Keratinocyte (primary cell): Measurements from ENCODE around the gene DST. TPM values are rescaled to one million over a fixed set of nuclear protein-coding genes. Genes with fewer than 3 reads are reported as not detected.
A peak's percentile ranks its signal among the peaks of the same experiment; 100 is the strongest.

Experiments
- DNase-seq: peaks from one replicate; pipeline ENCODE4 v3.0.0-alpha.2; 2011; ENCODE audit warnings: low read depth, missing footprints, low spot score
- FAIRE-seq: peaks from 2 replicates; lab custom pipeline; 2011; peaks lifted over from hg19 to GRCh38; lab: Jason Lieb, UNC
- H2AFZ ChIP-seq: 2 replicates; pipeline ENCODE4 v1.6.0; 2012; ENCODE audit warnings: low read length, control low read depth, inconsistent platforms; ENCODE audit not compliant: control insufficient read depth
- H3K27ac ChIP-seq: 2 replicates; pipeline ENCODE4 v1.5.1; 2011; ENCODE audit warnings: low read length; ENCODE audit not compliant: control insufficient read depth, insufficient read depth
- H3K27me3 ChIP-seq: 3 replicates; pipeline ENCODE4 v1.6.0; 2011; ENCODE audit warnings: low read length; ENCODE audit not compliant: control insufficient read depth, insufficient read depth; ENCODE audit errors: extremely low read depth
- H3K36me3 ChIP-seq, 2 experiments: 2 replicates in 1 of 2; 3 replicates in 1 of 2; pipeline ENCODE4 v1.5.1; 2011; ENCODE audit warnings: low read length in 2 of 2, mild to moderate bottlenecking in 1 of 2; ENCODE audit not compliant: control insufficient read depth in 2 of 2, insufficient read depth in 2 of 2; ENCODE audit errors: extremely low read depth in 1 of 2
- H3K4me1 ChIP-seq: 3 replicates; pipeline ENCODE4 v1.5.1; 2011; ENCODE audit warnings: low read length; ENCODE audit not compliant: control insufficient read depth, insufficient read depth; ENCODE audit errors: extremely low read depth
- H3K4me2 ChIP-seq: 3 replicates; pipeline ENCODE4 v1.6.0; 2011; ENCODE audit warnings: low read depth, low read length; ENCODE audit not compliant: control insufficient read depth, insufficient read depth; ENCODE audit errors: extremely low read depth
- H3K4me3 ChIP-seq, 3 experiments: fragments of 200-600 bp in 1 of 3; sonication (generic) in 1 of 3; 2 replicates in 2 of 3; 3 replicates in 1 of 3; pipeline ENCODE4 v1.5.1; 2011 to 2016; ENCODE audit warnings: low read length in 3 of 3, mild to moderate bottlenecking in 3 of 3, control low read depth in 2 of 3, inconsistent platforms in 1 of 3, low read depth in 1 of 3, mixed read lengths in 1 of 3, mixed run types in 1 of 3, moderate library complexity in 1 of 3; ENCODE audit not compliant: control insufficient read depth in 2 of 3, insufficient read depth in 2 of 3; ENCODE audit errors: extremely low read depth in 1 of 3
- H3K79me2 ChIP-seq: 2 replicates; pipeline ENCODE4 v1.6.0; 2012; ENCODE audit warnings: low read length; ENCODE audit not compliant: control insufficient read depth, insufficient read depth
- H3K9ac ChIP-seq: 3 replicates; pipeline ENCODE4 v1.6.0; 2011; ENCODE audit warnings: low read length; ENCODE audit not compliant: control insufficient read depth, insufficient read depth; ENCODE audit errors: extremely low read depth
- H3K9me1 ChIP-seq: 3 replicates; pipeline ENCODE4 v1.6.0; 2011; ENCODE audit warnings: low read length; ENCODE audit not compliant: control insufficient read depth, insufficient read depth; ENCODE audit errors: extremely low read depth
- H3K9me3 ChIP-seq: 2 replicates; pipeline ENCODE4 v1.5.1; 2012; ENCODE audit warnings: low read depth, low read length; ENCODE audit not compliant: control insufficient read depth
- H4K20me1 ChIP-seq: 3 replicates; pipeline ENCODE4 v1.6.0; 2011; ENCODE audit warnings: low read length; ENCODE audit not compliant: control insufficient read depth, insufficient read depth; ENCODE audit errors: extremely low read depth
- CTCF ChIP-seq, 3 experiments: IDR thresholded peaks in 1 of 3; conservative IDR thresholded peaks in 1 of 3; optimal IDR thresholded peaks in 1 of 3; 2 replicates in 2 of 3; 3 replicates in 1 of 3; pipeline versions ENCODE3 to v1.5.1; 2011; ENCODE audit warnings: low read length in 3 of 3, mild to moderate bottlenecking in 3 of 3, moderate library complexity in 2 of 3, control low read depth in 1 of 3, inconsistent platforms in 1 of 3; ENCODE audit not compliant: insufficient read depth in 2 of 3; ENCODE audit errors: extremely low read depth in 1 of 3
- EZH2 ChIP-seq: IDR thresholded peaks from one replicate; pipeline ENCODE4 v1.6.1; 2012; ENCODE audit warnings: inconsistent platforms, mild to moderate bottlenecking, low read length, moderate library complexity
- dilution Hi-C: fragments of 300-500 bp; cut with MboI; formaldehyde crosslinking; loops from one replicate; pipeline ENCODE4 v1.7.0; 2020; ENCODE audit warnings: low sequenced_read_pairs; ENCODE audit not compliant: extremely low pct_ligation_motif_present
- polyA plus RNA-seq, 5 experiments: library from polyadenylated mRNA; depleted of rRNA in 3 of 5; stranded (reverse) in 3 of 5; stranded (forward) in 1 of 5; unstranded in 1 of 5; fragments of >200 nt; gene quantifications; 1 replicate in 1 of 5; 2 replicates in 3 of 5; 3 replicates in 1 of 5; pipeline versions ENCODE4 v1.2.1 to v1.2.3, GENCODE V29; 2011 to 2012; ENCODE audit warnings: missing spikeins in 2 of 5, low read depth in 1 of 5, low replicate concordance in 1 of 5

DST gene
- polyA plus RNA-seq, 1 donor (not counting 4 experiments of a cell fraction or from before 2014, with no cell fraction given): 455 TPM

GRCh38 chr6:56655996-56656395, 13.3 kb upstream of the DST start:
- no peak for FAIRE-seq
- Histone ChIP-seq H3K36me3 (no peaks in the 10 kb centered on the region), H4K20me1 (no peaks in the 10 kb centered on the region), H3K9me1 (no peaks in the 10 kb centered on the region), H3K4me2 (peak overlapping the region; percentile 56), H2AFZ (peak overlapping the region; percentile 84), H3K27ac (peak overlapping the region; percentile 66), H3K79me2 (no peaks in the 10 kb centered on the region), H3K9ac (peak overlapping the region; percentile 24), H3K4me1 (peaks cover 79% of the 10 kb centered on the region), H3K9me3 (no peaks in the 10 kb centered on the region), H3K27me3 (no peaks in the 10 kb centered on the region), H3K4me3 (no peak overlapping the region)
- TF ChIP-seq CTCF (optimal IDR thresholded peaks at IDR 0.05 in 1 of 3, IDR thresholded peaks at IDR 0.05 in 1 of 3, conservative IDR thresholded peaks at IDR 0.05 in 1 of 3; ENCODE audit: extremely low read depth in 1 of 3, insufficient read depth in 2 of 3, low read length in 3 of 3) (no peak), EZH2 (no peak)
- DNase-seq: no peak
- dilution Hi-C loops: no loop called here

- DNase-seq: no peak
- FAIRE-seq: no peak
- Histone ChIP-seq H3K9ac (no peak overlapping the region), H3K79me2 (no peaks in the 10 kb centered on the region), H3K4me2 (no peak overlapping the region), H2AFZ (no peak overlapping the region), H3K27ac (no peak overlapping the region), H3K4me1 (peaks cover 74% of the 10 kb centered on the region), H3K9me3 (no peaks in the 10 kb centered on the region), H3K9me1 (no peaks in the 10 kb centered on the region), H3K27me3 (no peaks in the 10 kb centered on the region), H4K20me1 (no peaks in the 10 kb centered on the region), H3K4me3 (no peak overlapping the region), H3K36me3 (no peaks in the 10 kb centered on the region)
- no peak for TF ChIP-seq CTCF (optimal IDR thresholded peaks at IDR 0.05 in 1 of 3, IDR thresholded peaks at IDR 0.05 in 1 of 3, conservative IDR thresholded peaks at IDR 0.05 in 1 of 3; ENCODE audit: extremely low read depth in 1 of 3, insufficient read depth in 2 of 3, low read length in 3 of 3)
- no peak for TF ChIP-seq EZH2
- dilution Hi-C loops: no loop called here
These were observed 12.6 kb upstream of the DST start for GRCh38 chr6:56655249-56655648.
